Ascending aorta (tissue), 2 donors: ENCODE data around the gene S1PR3. TPM values are rescaled to one million over a fixed set of nuclear protein-coding genes. Genes with fewer than 3 reads are reported as not detected.

Experiments
- DNase-seq, 2 donors: peaks; one replicate each; pipeline ENCODE4 v3.0.0-alpha.2; 2019; ENCODE audit warnings: low spot score in 2 of 2
- H3K27ac ChIP-seq, 2 donors: fragments of 200-600 bp; sonication (generic); one replicate each; pipeline ENCODE4 v1.5.1; 2016 to 2017; ENCODE audit warnings: mild to moderate bottlenecking in 1 of 2
- H3K27me3 ChIP-seq: fragments of 200-600 bp; sonication (generic); one replicate; pipeline ENCODE4 v1.5.1; 2017
- H3K36me3 ChIP-seq, 2 donors: fragments of 200-600 bp; sonication (generic); one replicate each; pipeline ENCODE4 v1.5.1; 2016
- H3K4me1 ChIP-seq, 2 donors: fragments of 200-600 bp; sonication (generic); one replicate each; pipeline ENCODE4 v1.5.1; 2016 to 2017; ENCODE audit warnings: mild to moderate bottlenecking in 1 of 2
- H3K4me3 ChIP-seq, 2 donors: fragments of 200-600 bp; sonication (generic); one replicate each; pipeline ENCODE4 v1.5.1; 2016 to 2017; ENCODE audit warnings: mild to moderate bottlenecking in 1 of 2
- H3K9me3 ChIP-seq, 2 donors: fragments of 200-600 bp; sonication (generic); one replicate each; pipeline ENCODE4 v1.5.1; 2016
- intact Hi-C: fragments of 100-400 bp; cut with DNase I; formaldehyde crosslinking; loops from one replicate; pipeline ENCODE4 v1.15.1; 2023
- total RNA-seq: library from RNA; depleted of rRNA; stranded (reverse); fragments of >200 nt; gene quantifications from one replicate; pipeline ENCODE4 v1.1.0, GENCODE V29; 2016
- TF ChIP-seq, protein P1 (sequence below), 3 experiments: fragments of 200-600 bp in 2 of 3; fragments of 450-650 bp in 1 of 3; sonication (generic) in 2 of 3; IDR thresholded peaks; one replicate each; pipeline ENCODE4 v1.5.1; 2016 to 2019; ENCODE audit warnings: antibody characterized with exemption in 3 of 3, mild to moderate bottlenecking in 1 of 3, moderate library complexity in 1 of 3

S1PR3 gene
- total RNA-seq, 1 donor from 2014 or later, result 59.3 TPM

DNA sequence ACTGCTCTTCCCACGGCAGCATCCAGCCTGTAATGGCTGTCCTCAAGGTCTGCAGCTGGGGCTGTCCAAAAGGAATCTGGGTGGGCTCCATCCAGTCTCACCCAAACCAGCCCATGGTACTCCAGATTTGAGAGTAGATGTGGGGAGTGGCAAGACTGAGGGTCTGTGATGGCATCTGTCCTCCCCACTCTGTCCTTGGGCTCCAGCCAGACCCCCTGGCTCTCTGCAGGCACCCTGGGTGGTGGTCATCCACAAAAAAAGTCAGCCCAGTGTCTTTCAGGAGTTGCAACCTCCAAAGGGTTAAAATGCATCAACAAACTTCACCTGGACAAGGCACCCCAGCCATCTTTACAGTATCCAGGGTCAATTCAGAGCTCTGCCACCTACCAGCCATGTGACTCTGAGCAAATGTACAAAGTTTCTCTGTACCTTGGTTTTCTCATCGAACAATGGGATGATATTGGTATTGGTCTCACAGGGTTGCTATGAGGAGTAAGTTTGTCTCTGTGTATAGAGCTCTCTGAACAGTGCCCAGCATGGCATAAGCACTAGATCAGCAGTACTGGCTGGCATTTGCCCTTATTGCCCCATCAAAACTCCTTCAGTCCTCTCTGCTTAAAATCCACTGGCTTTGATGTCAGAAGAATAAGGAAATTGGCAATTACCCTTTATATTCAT, 7.3 kb upstream of the S1PR3 start:
- no peaks in the 10 kb centered on the region for H3K9me3 ChIP-seq
- no peaks in the 10 kb centered on the region for H3K27me3 ChIP-seq
- H3K36me3 ChIP-seq, result no peaks in the 10 kb centered on the region
- no peak overlapping the region for H3K4me3 ChIP-seq
- TF ChIP-seq, protein P1, sequence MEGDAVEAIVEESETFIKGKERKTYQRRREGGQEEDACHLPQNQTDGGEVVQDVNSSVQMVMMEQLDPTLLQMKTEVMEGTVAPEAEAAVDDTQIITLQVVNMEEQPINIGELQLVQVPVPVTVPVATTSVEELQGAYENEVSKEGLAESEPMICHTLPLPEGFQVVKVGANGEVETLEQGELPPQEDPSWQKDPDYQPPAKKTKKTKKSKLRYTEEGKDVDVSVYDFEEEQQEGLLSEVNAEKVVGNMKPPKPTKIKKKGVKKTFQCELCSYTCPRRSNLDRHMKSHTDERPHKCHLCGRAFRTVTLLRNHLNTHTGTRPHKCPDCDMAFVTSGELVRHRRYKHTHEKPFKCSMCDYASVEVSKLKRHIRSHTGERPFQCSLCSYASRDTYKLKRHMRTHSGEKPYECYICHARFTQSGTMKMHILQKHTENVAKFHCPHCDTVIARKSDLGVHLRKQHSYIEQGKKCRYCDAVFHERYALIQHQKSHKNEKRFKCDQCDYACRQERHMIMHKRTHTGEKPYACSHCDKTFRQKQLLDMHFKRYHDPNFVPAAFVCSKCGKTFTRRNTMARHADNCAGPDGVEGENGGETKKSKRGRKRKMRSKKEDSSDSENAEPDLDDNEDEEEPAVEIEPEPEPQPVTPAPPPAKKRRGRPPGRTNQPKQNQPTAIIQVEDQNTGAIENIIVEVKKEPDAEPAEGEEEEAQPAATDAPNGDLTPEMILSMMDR (IDR thresholded peaks at IDR 0.05), result no peak
- intact Hi-C loops, result loop anchor here (10.0 kb wide), 1 partner anchor 1259 kb away; the partner anchor contains the start of gene CTSL
- H3K27ac ChIP-seq, result no peak overlapping the region
- H3K4me1 ChIP-seq, result no peaks in the 10 kb centered on the region
- DNase-seq, result peak in 1 of 2 donors; percentile 31

- H3K27ac ChIP-seq, result no peak overlapping the region
- no peaks in the 10 kb centered on the region for H3K4me1 ChIP-seq
- H3K4me3 ChIP-seq, result no peak overlapping the region
- no peaks in the 10 kb centered on the region for H3K36me3 ChIP-seq
- peak in 1 of 2 donors; percentile 25 for DNase-seq
- intact Hi-C loops, result loop anchor here (10.0 kb wide), 1 partner anchor 1260 kb away; the partner anchor contains the start of gene CTSL
- no peaks in the 10 kb centered on the region for H3K9me3 ChIP-seq
- no peaks in the 10 kb centered on the region for H3K27me3 ChIP-seq
- TF ChIP-seq, protein P1 (IDR thresholded peaks at IDR 0.05), result no peak
Observed at GRCh38 chr9:88984543-88984883, 6.8 kb upstream of the S1PR3 start.

- no peaks in the 10 kb centered on the region for H3K9me3 ChIP-seq
- TF ChIP-seq, protein P1 (IDR thresholded peaks at IDR 0.05), result no peak
- intact Hi-C loops, result loop anchor here (10.0 kb wide), 1 partner anchor 1261 kb away; the partner anchor contains the start of gene CTSL
- peak in 1 of 2 donors; percentile 30 for DNase-seq
- no peak overlapping the region for H3K4me3 ChIP-seq
- H3K27ac ChIP-seq, result no peak overlapping the region
- H3K4me1 ChIP-seq, result no peaks in the 10 kb centered on the region
- H3K27me3 ChIP-seq, result no peaks in the 10 kb centered on the region
- H3K36me3 ChIP-seq, result no peaks in the 10 kb centered on the region
Observed at GRCh38 chr9:88985616-88986015, 5.7 kb upstream of the S1PR3 start.

- no peak overlapping the region for H3K27ac ChIP-seq
- TF ChIP-seq, protein P1 (IDR thresholded peaks at IDR 0.05), result no peak
- intact Hi-C loops, result loop anchor here (10.0 kb wide), 1 partner anchor 1262 kb away; the partner anchor contains the start of gene CTSL
- no peaks in the 10 kb centered on the region for H3K4me1 ChIP-seq
- no peaks in the 10 kb centered on the region for H3K36me3 ChIP-seq
- no peaks in the 10 kb centered on the region for H3K27me3 ChIP-seq
- H3K4me3 ChIP-seq, result no peak overlapping the region
- no peaks in the 10 kb centered on the region for H3K9me3 ChIP-seq
- DNase-seq, result peak in 1 of 2 donors; percentile 30
Observed at GRCh38 chr9:88986776-88987175, 4.5 kb upstream of the S1PR3 start.

DNA sequence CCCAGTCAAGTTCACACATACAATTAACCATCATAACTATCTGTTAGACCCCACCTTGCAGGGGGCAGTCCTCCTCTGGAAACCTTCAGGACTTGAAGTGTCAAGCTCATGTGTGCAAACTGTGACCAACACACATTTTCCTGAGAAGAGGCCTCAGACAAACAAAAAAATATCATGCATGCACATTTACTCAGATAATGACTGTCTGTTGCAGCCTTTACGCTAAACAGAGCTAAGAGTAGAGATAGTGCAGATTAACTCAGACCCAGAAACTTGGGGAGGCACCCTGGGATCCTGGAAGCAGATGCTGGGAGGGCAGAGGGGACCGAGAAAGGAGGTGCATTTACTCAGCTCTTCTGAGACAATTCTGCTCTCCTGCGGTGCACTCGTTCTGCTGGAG, 3.6 kb upstream of the S1PR3 start:
- H3K27ac ChIP-seq, result no peak overlapping the region
- no peaks in the 10 kb centered on the region for H3K36me3 ChIP-seq
- no peaks in the 10 kb centered on the region for H3K9me3 ChIP-seq
- H3K27me3 ChIP-seq, result no peaks in the 10 kb centered on the region
- peak in 1 of 2 donors; percentile 22 for DNase-seq
- no peaks in the 10 kb centered on the region for H3K4me1 ChIP-seq
- no peak overlapping the region for H3K4me3 ChIP-seq
- TF ChIP-seq, protein P1 (IDR thresholded peaks at IDR 0.05), result no peak
- intact Hi-C loops, result loop anchor here (10.0 kb wide), 1 partner anchor 1263 kb away; the partner anchor contains the start of gene CTSL
